GM23338 (cell line): ENCODE results near the gene ANKRD13C.

Source experiments
- CTCF ChIP-seq, 2 experiments: fragments of 200-600 bp in 1 of 2; sonication (generic) in 1 of 2; conservative IDR thresholded peaks; 2 replicates each; pipeline versions ENCODE4 v1.5.1 to v1.6.1; 2016 to 2017; ENCODE audit warnings: antibody characterized with exemption in 2 of 2, low read depth in 2 of 2, mild to moderate bottlenecking in 2 of 2, moderate library complexity in 1 of 2
- EZH2 ChIP-seq: fragments of 200-600 bp; sonication (generic); IDR thresholded peaks from one replicate; pipeline ENCODE4 v1.8.0; 2017; ENCODE audit warnings: antibody characterized with exemption, mild to moderate bottlenecking, low read depth; ENCODE audit not compliant: unreplicated experiment
- EZH2phosphoT487 ChIP-seq: fragments of 200-600 bp; sonication (generic); IDR thresholded peaks from one replicate; pipeline ENCODE4 v1.8.1; 2018; ENCODE audit warnings: antibody characterized with exemption; ENCODE audit not compliant: unreplicated experiment
- POLR2AphosphoS5 ChIP-seq: IDR thresholded peaks from 2 replicates; pipeline ENCODE4 v1.6.1; 2016; ENCODE audit warnings: antibody characterized with exemption, low read depth
- REST ChIP-seq: IDR thresholded peaks from one replicate; pipeline ENCODE4 v1.6.1; 2018; ENCODE audit warnings: antibody characterized with exemption; ENCODE audit not compliant: unreplicated experiment
- ZNF114 ChIP-seq: fragments of 250-450 bp; sonication (Bioruptor Pico); IDR thresholded peaks from 2 replicates; pipeline ENCODE4 v1.5.0; 2020; ENCODE audit warnings: mild to moderate bottlenecking, moderate library complexity
- TF ChIP-seq, protein P1 (sequence below): IDR thresholded peaks from 2 replicates; pipeline ENCODE4 v1.6.1; 2016; ENCODE audit warnings: antibody characterized with exemption

DNA sequence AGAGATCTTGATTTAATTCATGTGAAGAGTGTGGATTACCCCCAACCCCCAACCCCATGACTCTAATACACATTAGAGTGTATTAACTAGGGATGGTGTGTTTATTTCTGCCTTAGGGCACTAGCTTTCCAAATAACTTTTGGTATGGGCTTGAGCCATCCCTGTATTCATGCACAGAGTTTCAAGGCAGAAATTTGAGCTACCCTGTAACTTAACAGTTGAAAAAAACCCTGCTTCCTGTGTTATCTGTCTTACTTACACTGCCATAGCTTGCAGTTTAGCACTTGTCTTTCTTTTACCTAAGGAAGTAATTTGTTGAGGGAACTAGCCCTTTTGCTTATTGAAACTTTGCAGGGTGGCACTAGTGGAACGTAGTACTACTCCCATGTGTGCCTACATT, 127.1 kb downstream of the ANKRD13C start:
- TF ChIP-seq CTCF (conservative IDR thresholded peaks at IDR 0.05; ENCODE audit: low read depth in 2 of 2) = no peak
- TF ChIP-seq EZH2 = no peak
- TF ChIP-seq POLR2AphosphoS5 = no peak
- TF ChIP-seq ZNF114 = no peak
- TF ChIP-seq REST = no peak
- no peak for TF ChIP-seq EZH2phosphoT487
- TF ChIP-seq, protein P1, sequence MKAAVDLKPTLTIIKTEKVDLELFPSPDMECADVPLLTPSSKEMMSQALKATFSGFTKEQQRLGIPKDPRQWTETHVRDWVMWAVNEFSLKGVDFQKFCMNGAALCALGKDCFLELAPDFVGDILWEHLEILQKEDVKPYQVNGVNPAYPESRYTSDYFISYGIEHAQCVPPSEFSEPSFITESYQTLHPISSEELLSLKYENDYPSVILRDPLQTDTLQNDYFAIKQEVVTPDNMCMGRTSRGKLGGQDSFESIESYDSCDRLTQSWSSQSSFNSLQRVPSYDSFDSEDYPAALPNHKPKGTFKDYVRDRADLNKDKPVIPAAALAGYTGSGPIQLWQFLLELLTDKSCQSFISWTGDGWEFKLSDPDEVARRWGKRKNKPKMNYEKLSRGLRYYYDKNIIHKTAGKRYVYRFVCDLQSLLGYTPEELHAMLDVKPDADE = no peak
